GM12891 (cell line): ENCODE data around the gene PLAGL1.

Experiments used
- PAX5 ChIP-seq: IDR thresholded peaks from 2 replicates; pipeline ENCODE4 v1.6.1; 2011; ENCODE audit warnings: low read length, moderate library complexity, mild to moderate bottlenecking; ENCODE audit not compliant: insufficient read depth, severe bottlenecking
- POLR2A ChIP-seq: IDR thresholded peaks from 2 replicates; pipeline ENCODE4 v1.6.1; 2011; ENCODE audit warnings: low read depth, low read length, control low read depth
- POLR2AphosphoS5 ChIP-seq: IDR thresholded peaks from 2 replicates; pipeline ENCODE4 v1.6.1; 2011; ENCODE audit warnings: low read depth, low read length, control low read depth
- POU2F2 ChIP-seq: IDR thresholded peaks from 2 replicates; pipeline ENCODE4 v1.6.1; 2011; ENCODE audit warnings: low read depth, mild to moderate bottlenecking, control low read depth, low read length, moderate library complexity
- TAF1 ChIP-seq: IDR thresholded peaks from 2 replicates; pipeline ENCODE4 v1.6.1; 2011; ENCODE audit warnings: low read depth, low read length, control low read depth

- TF ChIP-seq POLR2A (no peak), TAF1 (no peak), POLR2AphosphoS5 (no peak), PAX5 (no peak), POU2F2 (no peak)
These were observed 55.8 kb downstream of the PLAGL1 start for GRCh38 chr6:143952060-143952778.
